NB4 (cell line): ENCODE measurements around the gene SLC30A7.
A peak's percentile ranks its signal among the peaks of the same experiment; 100 is the strongest.

Experiments used
- DNase-seq: peaks from one replicate; pipeline ENCODE4 v3.0.0; 2010; ENCODE audit warnings: low read depth
- H3K4me3 ChIP-seq: one replicate; pipeline ENCODE4 v1.5.1; 2011; ENCODE audit warnings: mild to moderate bottlenecking, low read depth, low read length, moderate library complexity
- MYC ChIP-seq: IDR thresholded peaks from 2 replicates; pipeline ENCODE4 v1.6.1; 2011; ENCODE audit warnings: low read depth, low read length
- POLR2A ChIP-seq: IDR thresholded peaks from 2 replicates; pipeline ENCODE4 v1.6.1; 2011; ENCODE audit warnings: mild to moderate bottlenecking; ENCODE audit not compliant: insufficient read length; ENCODE audit errors: extremely low read depth
- TF ChIP-seq, protein P1 (sequence below): IDR thresholded peaks from 2 replicates; pipeline ENCODE4 v1.6.1; 2011; ENCODE audit warnings: low read depth, low read length
- TF ChIP-seq, protein P2 (sequence below): IDR thresholded peaks from one replicate; pipeline ENCODE4 v1.5.1; 2012; ENCODE audit warnings: low read depth, low read length

Gene SLC30A7

DNA sequence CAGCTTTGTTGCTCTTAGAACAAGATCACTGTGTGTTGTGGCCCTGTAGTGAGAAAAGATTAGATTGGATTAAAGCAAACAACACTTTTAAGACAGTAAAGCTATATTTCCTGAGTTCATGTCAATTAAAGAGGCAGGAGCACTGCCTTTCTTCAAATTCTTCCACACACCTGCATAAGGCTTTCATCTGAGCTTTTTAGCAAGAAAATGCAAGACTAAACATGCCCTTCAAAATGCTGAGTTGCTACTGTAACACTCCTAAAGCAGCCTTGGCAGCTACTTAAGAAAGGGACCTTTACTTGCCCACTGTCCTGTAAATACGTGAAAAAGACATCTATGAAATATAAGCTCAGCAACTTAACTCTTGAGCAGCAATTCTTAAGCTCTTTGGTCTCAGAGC, 117.9 kb downstream of the SLC30A7 start:
- TF ChIP-seq MYC, result no peak
- no peak for TF ChIP-seq POLR2A
- TF ChIP-seq, protein P1, sequence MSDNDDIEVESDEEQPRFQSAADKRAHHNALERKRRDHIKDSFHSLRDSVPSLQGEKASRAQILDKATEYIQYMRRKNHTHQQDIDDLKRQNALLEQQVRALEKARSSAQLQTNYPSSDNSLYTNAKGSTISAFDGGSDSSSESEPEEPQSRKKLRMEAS, result no peak
- TF ChIP-seq, protein P2, sequence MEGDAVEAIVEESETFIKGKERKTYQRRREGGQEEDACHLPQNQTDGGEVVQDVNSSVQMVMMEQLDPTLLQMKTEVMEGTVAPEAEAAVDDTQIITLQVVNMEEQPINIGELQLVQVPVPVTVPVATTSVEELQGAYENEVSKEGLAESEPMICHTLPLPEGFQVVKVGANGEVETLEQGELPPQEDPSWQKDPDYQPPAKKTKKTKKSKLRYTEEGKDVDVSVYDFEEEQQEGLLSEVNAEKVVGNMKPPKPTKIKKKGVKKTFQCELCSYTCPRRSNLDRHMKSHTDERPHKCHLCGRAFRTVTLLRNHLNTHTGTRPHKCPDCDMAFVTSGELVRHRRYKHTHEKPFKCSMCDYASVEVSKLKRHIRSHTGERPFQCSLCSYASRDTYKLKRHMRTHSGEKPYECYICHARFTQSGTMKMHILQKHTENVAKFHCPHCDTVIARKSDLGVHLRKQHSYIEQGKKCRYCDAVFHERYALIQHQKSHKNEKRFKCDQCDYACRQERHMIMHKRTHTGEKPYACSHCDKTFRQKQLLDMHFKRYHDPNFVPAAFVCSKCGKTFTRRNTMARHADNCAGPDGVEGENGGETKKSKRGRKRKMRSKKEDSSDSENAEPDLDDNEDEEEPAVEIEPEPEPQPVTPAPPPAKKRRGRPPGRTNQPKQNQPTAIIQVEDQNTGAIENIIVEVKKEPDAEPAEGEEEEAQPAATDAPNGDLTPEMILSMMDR, result no peak

DNA sequence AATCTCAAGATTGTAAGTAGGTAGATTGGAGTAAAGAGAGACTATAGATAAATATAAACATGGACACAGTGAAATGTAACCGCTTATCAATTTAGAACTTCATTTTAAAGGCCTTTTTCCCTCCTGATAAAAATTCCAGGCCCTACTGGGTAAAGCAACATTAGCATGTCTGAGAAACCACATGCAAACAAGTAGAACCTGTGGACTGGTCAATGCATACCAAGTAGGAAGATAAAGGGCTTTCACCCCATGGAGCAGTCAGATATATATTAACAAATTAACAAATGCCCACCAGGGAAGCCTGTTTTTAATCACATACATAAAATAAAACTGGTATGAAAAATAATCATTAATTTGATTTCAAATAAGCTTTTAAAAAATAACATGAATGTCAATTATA, 121.6 kb downstream of the SLC30A7 start:
- TF ChIP-seq MYC, result no peak
- TF ChIP-seq, protein P2, result no peak
- TF ChIP-seq POLR2A, result no peak
- TF ChIP-seq, protein P1, result no peak
- no peak for DNase-seq

More for the DNA sequence above, 117.9 kb downstream of the SLC30A7 start:
- no peak overlapping the region for H3K4me3 ChIP-seq
- no peak for DNase-seq

DNA sequence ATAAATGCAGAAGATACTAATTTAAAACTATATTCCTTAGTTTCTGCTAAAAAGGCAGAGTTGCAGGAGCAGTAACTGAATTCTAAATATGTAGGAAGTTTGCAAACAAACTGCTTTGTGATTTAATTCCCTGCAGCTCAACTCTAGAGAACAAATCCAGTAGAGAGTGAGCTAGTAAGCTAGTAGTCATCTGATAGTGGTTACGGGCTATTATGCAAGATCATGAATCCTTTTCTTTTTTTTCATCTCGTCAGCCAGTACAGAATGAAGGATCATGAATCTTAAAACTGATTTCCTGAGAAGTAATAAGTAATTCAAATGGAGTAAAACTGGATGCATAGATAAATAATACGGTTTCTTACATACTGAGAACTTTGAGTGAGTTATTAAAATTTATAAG, 126.4 kb downstream of the SLC30A7 start:
- TF ChIP-seq MYC (no peak), POLR2A (no peak)
- TF ChIP-seq, protein P2, result no peak
- TF ChIP-seq, protein P1, result no peak
- no peak overlapping the region for H3K4me3 ChIP-seq
- peak; percentile 30 for DNase-seq

More for the DNA sequence above, 121.6 kb downstream of the SLC30A7 start:
- H3K4me3 ChIP-seq, result no peak overlapping the region

DNA sequence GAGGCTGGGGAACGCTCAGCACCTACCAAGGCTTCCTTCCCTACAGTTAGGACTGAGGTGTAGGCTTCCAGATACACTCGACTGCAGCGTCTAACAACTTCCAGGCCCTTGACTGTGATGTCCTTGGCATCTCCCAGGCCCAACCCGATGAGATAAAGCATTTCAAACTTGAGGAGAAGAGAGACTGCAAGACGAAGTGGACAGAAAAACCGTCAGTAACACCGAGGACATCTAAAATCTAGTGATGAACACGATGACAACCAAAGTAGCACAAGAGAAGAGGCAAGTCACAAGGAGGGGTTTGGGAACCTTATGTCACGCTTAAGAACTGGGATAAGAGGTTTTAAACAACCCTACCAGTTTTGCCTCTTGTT, 129.4 kb downstream of the SLC30A7 start:
- DNase-seq, result peak; percentile 31
- TF ChIP-seq, protein P2, result no peak
- TF ChIP-seq POLR2A, result no peak
- TF ChIP-seq MYC, result no peak
- TF ChIP-seq, protein P1, result no peak
- H3K4me3 ChIP-seq, result peak overlapping the region; percentile 98

DNA sequence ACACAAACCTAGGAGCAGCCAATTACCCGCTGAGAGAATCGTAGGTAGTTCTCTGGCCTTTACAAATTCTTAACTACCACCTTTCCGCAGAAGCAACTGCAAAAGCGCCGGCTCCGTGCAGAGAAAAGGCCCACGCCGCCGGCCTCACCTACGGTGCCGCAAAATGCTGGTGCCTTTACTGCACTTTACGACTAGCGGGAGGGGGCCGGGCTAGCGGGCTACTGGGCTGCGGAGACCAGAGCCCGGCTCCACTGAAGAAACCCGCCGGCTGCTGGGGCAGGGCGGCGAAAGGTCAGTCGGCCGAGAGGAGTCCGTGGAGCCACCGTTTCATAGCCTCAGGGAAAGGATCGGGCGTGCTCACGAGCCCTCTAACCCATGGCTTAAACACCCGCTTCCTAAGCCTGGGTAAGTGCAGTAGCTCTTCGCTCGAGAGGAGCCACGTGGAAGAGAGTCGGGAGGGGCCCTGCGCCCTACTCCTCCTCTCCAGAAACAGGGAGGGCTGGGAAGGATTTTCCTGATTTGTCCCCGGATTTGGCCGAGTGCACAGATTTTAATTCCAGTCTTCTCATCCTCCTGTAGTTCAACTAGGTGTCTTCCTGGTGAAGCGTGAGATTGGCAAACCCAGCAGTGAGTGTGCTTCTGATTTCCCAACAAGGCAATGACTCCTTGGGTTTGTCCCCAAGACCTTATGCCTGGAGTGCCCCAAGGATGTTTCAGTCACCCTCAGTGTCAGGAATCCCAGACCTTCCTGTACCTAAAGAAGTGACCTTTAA, 130.0 kb downstream of the SLC30A7 start, which contains the start of gene DPH5:
DPH5 (minus strand) TSS at position 128 of the 773 bp plus-strand sequence. CDS start 341 bp downstream, outside the sequence.
- peak within 1 kb of the TSS; percentile 98 for H3K4me3 ChIP-seq
- TF ChIP-seq MYC (peak; percentile 94), POLR2A (peak; percentile 82)
- TF ChIP-seq, protein P2, result no peak
- DNase-seq, result peak; percentile 91

DNA sequence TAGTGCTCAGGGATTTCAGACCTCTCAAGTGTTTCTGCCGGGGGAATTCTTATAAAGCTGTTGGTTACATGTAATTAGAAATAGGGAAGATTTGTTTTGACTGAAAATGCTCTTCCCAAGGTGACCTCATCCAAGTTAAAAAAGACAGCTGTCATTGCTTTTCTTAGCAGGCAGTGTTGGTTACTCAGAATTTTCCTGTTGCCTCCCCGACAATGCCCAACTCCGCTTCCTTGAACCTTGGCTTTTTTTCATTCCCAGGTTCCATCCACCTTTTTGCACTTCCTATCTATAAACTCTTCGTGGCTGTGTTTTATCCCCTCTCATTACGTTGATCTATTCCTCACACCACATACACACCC, 130.5 kb downstream of the SLC30A7 start:
- TF ChIP-seq, protein P1, result no peak
- TF ChIP-seq POLR2A (no peak), MYC (no peak)
- TF ChIP-seq, protein P2, result no peak
- no peak for DNase-seq
- H3K4me3 ChIP-seq, result peak overlapping the region; percentile 98
